Measurements from ENCODE around the gene ANO2.

- TF ChIP-seq CTCF (IDR thresholded peaks at IDR 0.05) (no peak), POLR2A (IDR thresholded peaks at IDR 0.05) (no peak)
Measured at GRCh38 chr12:5971194-5971850, 26.3 kb upstream of the ANO2 start.

Data from uterus (tissue), 2 donors.